Measurements from ENCODE around the gene GNB1L.

Gene GNB1L

GRCh38 chr22:19859861-19860510 lies 5.3 kb upstream of the GNB1L start:
- DNase-seq, result peak; percentile 10

DNA sequence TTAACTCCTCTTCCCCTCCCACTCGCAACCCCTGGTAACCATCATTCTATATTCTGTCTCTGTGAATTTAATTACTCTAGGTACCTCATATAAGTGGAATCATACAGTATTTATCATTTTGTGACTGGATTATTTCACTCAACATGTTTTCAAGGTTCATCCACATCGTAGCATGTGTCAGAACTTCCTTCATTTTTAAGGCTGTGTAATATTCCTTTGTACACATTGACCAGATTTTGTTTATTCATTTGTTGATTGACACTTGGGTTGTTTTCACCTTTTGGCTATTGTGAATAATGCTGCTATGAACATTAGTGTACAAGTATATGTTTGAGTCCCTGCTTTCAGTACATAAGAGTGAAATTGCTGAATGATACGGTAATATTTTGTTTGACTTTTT lies 2.7 kb upstream of the GNB1L start:
- no peak for DNase-seq

DNA sequence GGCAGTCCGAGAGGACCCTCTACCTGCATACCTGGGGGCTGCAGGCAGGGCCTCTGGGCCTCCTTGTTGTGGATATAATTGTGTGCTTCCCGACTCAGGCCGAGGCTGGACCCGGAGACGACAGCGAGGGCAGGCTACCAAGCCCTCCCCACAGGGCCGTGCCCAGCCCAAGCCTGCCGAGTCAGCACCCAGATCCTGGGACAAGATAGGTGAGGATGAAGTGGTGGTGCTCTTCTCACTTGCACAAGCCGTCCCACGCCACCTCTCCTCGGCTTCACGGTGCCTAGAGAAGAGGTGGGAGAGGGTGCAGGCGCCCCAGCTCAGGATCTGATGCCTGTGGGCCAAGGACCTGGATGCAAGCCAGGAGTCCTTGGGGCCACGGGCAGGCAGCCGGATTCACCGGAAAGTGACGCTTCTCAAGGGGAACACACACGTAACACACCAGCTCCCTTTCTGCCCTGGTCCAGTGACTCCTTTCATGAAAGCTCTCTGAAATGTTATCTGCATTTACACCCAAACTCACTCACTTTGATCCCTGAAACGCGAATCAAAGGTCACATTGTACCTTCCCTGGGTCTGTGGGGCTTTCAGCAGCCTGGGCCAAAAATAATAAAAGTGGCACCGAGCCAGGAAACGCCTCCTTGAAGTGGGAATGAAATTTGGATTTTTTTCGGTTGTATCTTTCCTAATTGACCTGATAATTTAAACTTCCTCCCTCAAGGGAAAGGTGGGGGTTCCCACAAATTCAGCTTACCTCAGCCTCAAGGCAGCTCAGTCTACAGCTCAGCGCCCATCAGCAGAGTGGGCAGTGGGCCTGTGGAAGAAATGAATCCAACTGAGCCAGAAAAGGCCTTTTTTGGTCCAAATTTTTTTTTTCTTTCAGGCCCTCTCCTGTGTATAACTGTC lies 1.1 kb upstream of the GNB1L start:
- DNase-seq, result peak; percentile 78

- peak; percentile 39 for DNase-seq
Measured at GRCh38 chr22:19853879-19854777, 546 bp downstream of the GNB1L start.

GRCh38 chr22:19853058-19853878 lies 1.4 kb downstream of the GNB1L start:
- DNase-seq, result no peak

- no peak for DNase-seq
Measured at GRCh38 chr22:19852177-19852781, 2.4 kb downstream of the GNB1L start.

DNA sequence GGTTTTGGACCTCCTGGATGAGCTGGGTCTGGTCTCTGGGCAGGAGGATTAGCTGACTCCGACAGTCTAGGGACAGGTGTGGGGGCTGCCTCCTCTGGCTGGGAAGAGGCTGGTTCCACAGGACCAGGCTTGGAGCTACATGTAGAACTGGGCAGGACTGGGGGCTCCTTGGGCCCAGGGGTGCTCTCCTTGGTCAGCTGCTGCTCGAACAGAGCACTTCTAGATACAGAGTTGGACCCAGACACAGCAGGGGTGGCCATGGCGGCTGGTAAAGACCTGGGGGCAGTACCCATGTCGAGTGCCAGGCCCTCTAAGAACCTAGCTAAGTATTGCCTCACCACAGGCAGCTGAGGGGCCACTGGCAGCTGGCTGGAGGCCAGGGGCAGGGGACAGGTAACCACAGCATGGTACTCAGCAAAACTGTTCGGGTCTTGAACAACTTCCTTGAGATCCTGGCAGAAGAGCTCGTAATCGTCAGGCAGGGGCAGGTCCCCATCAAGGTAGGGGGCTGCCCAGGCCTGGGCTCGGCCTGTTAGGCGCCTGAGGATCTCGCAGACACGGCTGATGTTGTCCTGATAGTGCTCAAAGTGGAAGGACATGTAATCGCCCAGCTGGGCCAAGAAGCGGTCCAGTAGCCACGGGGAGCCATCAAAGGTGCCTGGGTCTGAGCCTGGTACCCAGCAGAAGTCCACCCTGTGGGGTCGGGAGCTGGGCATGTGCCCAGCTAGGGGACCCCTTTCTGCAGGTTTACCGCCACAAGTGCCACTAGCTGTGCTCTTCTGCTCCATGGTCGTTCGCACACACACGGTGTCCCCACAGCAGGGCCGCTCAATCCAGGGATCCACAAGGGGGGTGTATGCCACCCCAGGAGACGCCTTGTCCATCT lies 3.1 kb downstream of the GNB1L start:
- DNase-seq, result no peak

GRCh38 chr22:19850763-19851109 lies 3.9 kb downstream of the GNB1L start:
- DNase-seq, result no peak

GRCh38 chr22:19849835-19850762 lies 4.6 kb downstream of the GNB1L start:
- DNase-seq, result no peak

DNA sequence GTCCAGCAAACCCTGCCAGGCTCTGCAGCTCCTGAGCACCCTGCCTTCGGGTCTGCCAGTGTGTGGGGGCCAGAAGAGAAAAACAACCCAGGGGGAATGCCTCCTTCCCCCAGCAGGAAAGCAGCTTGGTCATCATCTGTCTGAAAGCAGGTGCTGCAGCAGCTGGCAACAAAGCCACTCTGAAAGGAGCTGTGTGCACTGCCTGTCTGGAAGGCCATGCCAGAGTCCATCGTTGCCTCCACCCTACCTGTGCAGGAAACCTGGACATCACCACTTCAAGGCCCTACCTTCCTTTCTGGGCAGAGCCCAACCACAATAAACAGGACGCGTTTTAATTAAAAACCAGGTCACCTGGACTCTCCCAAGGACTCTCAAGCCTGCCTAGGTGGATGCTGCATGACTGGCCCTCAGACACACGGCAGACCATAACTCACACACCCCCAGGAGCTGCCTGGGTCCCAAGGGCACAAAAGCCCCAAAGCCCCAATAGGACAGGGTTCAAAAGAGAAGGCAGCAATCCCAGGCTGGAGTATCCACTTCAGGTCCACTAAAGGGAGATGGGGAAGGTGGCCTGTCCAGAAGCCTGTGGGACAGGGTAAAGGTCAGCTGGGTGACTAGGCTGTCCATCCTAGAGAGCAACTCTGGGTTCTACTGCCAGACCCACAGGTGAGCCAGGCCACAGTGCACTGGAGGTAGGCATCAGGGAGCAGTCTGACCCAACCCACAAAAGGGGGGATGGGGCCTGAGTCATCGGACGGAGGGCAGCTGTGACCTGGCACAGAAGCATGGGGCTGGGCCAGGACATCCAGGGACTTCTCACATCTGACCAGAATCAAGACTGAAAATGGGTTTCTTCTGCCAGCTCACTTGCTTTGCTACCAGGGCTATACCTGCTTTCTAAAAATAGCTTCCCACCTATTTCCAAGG lies 6.1 kb downstream of the GNB1L start:
- DNase-seq, result peak; percentile 39

GRCh38 chr22:19847345-19847632 lies 7.4 kb downstream of the GNB1L start:
- no peak for DNase-seq

DNA sequence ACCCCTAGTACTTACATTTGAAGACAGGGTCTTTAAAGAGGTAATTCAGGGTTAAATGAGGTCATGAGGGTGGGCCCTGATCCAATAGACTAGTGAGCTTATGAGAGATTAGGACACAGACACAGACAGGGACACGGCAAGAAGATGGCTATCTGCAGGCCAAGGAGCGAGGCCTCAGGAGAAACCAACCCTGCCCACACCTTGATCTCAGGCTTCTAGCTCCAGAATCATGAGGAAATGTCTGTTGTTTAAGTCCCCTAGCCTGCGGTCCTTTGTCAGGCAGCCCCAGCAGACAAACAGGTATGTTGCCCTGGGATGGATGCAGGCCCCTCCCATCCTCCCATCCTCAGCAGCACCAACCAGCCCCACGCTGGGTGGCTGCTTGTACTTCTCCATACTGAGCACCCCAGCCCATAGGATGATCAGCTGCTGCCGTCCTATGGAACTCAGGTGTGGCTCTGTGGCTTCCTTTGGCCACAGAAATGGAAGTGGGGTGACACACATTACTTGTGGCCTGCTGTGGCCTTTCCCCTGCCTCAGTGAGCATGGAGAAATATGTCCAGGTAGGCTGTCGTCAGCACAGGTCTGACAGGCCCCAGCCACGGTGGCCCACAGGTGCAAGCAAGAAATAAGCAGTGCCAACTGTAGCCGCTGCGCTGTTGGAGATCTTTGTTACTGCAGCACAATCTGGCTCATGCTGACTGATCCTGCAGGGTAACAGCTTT lies 7.9 kb downstream of the GNB1L start:
- DNase-seq, result no peak

GRCh38 chr22:19845054-19845722 lies 9.5 kb downstream of the GNB1L start:
- DNase-seq, result no peak

- DNase-seq, result no peak
Measured at GRCh38 chr22:19844377-19845053, 10.2 kb downstream of the GNB1L start.

DNA sequence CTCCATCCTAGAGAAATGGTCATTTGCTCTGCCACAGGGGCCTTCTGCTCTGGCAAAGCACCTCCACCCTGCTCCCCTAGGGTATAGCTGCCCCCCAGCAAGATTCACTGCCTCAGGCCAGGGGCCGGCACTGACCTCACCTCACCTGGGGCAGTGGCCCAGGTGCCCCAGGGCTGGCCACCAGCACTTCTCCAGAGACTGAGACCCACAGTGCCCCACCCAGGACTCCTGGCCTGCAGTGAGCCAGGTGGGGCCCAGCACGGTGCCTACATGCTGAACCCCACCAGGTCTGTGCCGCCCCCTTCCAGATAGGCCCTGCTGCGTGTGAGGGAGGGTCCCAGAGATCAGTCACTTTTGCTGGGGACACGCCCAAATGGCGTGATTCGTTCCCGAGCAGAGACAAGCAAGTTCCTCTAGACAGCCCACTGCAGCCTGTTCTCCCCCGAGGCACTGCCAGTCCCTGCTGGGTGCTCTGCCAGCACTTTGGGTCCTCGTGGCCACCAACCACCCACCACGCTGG lies 10.8 kb downstream of the GNB1L start:
- DNase-seq, result no peak

- DNase-seq, result no peak
Measured at GRCh38 chr22:19843107-19843856, 11.4 kb downstream of the GNB1L start.
